Activated naive CD4-positive, alpha-beta T cell treated with anti-CD3 and anti-CD28 coated beads for 36 hours (primary cell): ENCODE measurements around the gene GNB1. TPM values are rescaled to one million over a fixed set of nuclear protein-coding genes. Genes with fewer than 3 reads are reported as not detected.
A peak's percentile ranks its signal among the peaks of the same experiment; 100 is the strongest.
"Not testable (repeated sequence)": the region's sequence is repeated elsewhere in the genome, so short reads cannot be mapped to it uniquely, and the experiment has no call there.

Experiments
- CTCF ChIA-PET: fragments of 350-600 bp; sonication (Branson Sonifier 250); formaldehyde crosslinking; loops from one replicate; lab custom pipeline; 2021; ENCODE audit warnings: antibody characterized with exemption; lab: Charles Lee
- DNase-seq: peaks from one replicate; pipeline ENCODE4 v3.0.0-alpha.2; 2020
- H3K27ac Mint-ChIP-seq: one replicate; pipeline ENCODE4 v1.8.0; 2021; ENCODE audit warnings: mild to moderate bottlenecking, mixed read lengths
- H3K27me3 Mint-ChIP-seq: one replicate; pipeline ENCODE4 v1.8.0; 2021; ENCODE audit warnings: low read depth, mixed read lengths
- H3K36me3 Mint-ChIP-seq: one replicate; pipeline ENCODE4 v1.8.0; 2021; ENCODE audit warnings: low read depth, mixed read lengths
- H3K4me1 Mint-ChIP-seq: one replicate; pipeline ENCODE4 v1.8.0; 2021; ENCODE audit warnings: low read depth, mixed read lengths
- H3K4me3 Mint-ChIP-seq: one replicate; pipeline ENCODE4 v1.8.0; 2021; ENCODE audit warnings: mild to moderate bottlenecking, moderate library complexity, mixed read lengths
- H3K9me3 Mint-ChIP-seq: one replicate; pipeline ENCODE4 v1.8.0; 2021; ENCODE audit warnings: mixed read lengths
- intact Hi-C: fragments of 100-400 bp; cut with micrococcal nuclease; formaldehyde crosslinking; loops from one replicate; pipeline ENCODE4 v1.15.1; 2023
- total RNA-seq, 2 experiments: library from RNA; stranded (reverse); gene quantifications; one replicate each; pipeline ENCODE4 v1.2.3, GENCODE V29; 2021

Gene GNB1
- total RNA-seq, 2 experiments from 2014 or later = 326 to 351 TPM

DNA sequence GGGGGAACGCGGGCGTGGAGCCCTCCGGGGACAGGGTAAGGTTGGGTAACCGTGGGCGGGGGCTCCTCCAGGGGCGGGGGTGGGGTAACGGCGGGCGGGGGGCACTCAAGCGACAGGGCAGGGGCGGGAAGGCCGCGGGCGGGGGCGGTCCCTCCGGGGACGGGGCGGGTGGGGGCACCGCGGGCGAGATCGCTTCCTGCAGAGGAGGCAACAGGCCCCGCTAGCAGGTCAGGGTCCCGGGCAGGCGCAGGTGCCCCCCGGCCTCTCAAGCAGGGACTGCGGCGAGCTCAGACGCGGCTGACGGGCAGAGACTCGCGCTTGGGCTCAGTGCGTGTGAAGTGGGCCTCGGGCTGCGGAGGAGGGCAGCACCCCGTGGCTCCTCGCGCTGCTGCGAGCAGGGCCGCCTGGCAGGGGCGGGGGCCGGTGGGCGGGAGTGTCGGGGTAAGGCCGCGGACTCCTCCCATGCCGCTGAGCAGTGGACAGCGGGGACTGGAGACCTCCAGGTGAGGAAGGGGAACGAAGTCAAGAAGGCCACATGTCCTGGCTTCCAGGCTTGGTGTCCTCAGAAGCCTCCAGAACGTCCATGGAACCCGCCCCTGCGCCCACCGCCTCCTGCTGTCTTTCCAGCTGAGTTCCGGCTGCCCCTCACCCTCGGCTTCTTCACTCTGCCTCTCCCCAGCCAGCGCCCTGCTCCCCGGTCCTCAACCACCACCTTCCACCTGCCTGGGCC is 627 bp upstream of the GNB1 start:
- Mint-ChIP-seq H3K4me3 (peak overlapping the region; percentile 74), H3K36me3 (peaks cover 5% of the 10 kb centered on the region), H3K4me1 (peaks cover 50% of the 10 kb centered on the region), H3K27me3 (peaks cover 5% of the 10 kb centered on the region), H3K27ac (peak overlapping the region; percentile 86), H3K9me3 (no peaks in the 10 kb centered on the region)
- CTCF ChIA-PET = no interaction called here
- intact Hi-C loops = loop anchor here (1.0 to 5.0 kb wide), 4 partner anchors 18 to 379 kb away; partner anchors contain the start of genes ATAD3A and NADK
- DNase-seq = peak; percentile 62

DNA sequence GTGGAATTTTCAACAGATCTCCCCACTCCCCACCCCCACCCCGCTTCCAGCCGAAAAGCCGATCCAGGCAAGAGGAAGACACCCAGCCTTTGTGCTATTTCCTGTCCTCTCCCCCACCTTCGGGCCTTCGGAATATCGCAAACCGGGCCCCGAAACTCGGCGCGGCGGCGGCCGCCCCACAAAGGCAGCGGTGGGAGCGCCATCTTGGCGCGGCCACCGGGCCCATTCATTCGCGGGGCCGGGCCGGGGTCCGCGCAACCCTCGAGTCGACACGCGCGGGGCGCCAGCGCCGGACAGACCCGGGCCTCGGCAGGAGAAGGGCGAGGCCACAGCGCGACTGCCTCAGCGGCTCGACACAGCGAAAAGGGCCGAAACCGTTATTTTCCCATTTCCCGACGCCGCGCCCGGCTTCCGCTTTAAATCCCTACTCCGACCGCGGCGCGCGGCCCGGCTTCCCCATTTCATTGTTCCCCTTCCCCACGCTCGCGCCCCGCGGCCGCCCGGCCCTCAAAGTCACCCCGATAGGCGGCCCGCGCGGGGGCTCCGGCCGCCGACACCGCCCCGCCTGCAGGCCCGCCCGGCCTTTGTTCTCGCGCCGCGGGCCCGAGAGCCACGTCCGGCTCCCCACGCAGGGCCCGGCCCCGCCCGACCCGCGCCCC is 911 bp downstream of the GNB1 start:
- H3K36me3 Mint-ChIP-seq = peaks cover 5% of the 10 kb centered on the region
- peaks cover 54% of the 10 kb centered on the region for H3K4me1 Mint-ChIP-seq
- intact Hi-C loops = loop anchor here (5.0 kb wide), 3 partner anchors 48 to 378 kb away; partner anchors contain the start of gene ATAD3A
- H3K4me3 Mint-ChIP-seq = peak overlapping the region; percentile 81
- H3K27ac Mint-ChIP-seq = peak overlapping the region; percentile 81
- CTCF ChIA-PET = no interaction called here
- DNase-seq = peak; percentile 44
- no peaks in the 10 kb centered on the region for H3K27me3 Mint-ChIP-seq
- no peaks in the 10 kb centered on the region for H3K9me3 Mint-ChIP-seq

GRCh38 chr1:1889090-1889750 is 1.7 kb downstream of the GNB1 start:
- CTCF ChIA-PET = interaction anchor here (1.3 kb wide), 1 partner anchor 17 kb away, joined by 4 read pairs; no protein-coding TSS in a partner anchor
- intact Hi-C loops = loop anchor here (5.0 kb wide), 1 partner anchor 47 kb away; no protein-coding TSS in a partner anchor
- H3K4me3 Mint-ChIP-seq = peak overlapping the region; percentile 81
- no peaks in the 10 kb centered on the region for H3K9me3 Mint-ChIP-seq
- H3K27me3 Mint-ChIP-seq = no peaks in the 10 kb centered on the region
- H3K27ac Mint-ChIP-seq = peak overlapping the region; percentile 81
- H3K4me1 Mint-ChIP-seq = peaks cover 49% of the 10 kb centered on the region
- no peak for DNase-seq
- peaks cover 5% of the 10 kb centered on the region for H3K36me3 Mint-ChIP-seq

DNA sequence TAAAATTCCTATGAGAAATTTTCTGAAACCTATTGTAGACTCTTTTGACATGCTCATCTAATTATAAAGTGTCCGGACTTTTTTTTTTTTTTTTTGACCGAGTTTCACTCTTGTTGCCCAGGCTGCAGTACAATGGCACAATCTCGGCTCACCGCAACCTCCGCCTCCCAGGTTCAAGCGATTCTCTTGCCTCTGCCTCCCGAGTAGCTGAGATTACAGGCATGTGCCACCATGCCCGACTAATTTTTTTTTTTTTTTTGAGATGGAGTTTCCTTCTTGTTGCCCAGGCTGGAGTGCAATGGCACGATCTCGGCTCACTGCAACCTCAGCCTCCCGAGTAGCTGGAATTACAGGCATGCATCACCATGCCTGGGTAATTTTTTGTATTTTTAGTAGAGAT is 7.0 kb downstream of the GNB1 start:
- intact Hi-C loops, H3K4me3 Mint-ChIP-seq, H3K27me3 Mint-ChIP-seq, H3K9me3 Mint-ChIP-seq, H3K36me3 Mint-ChIP-seq, DNase-seq, H3K27ac Mint-ChIP-seq: not testable (repeated sequence)
- peaks cover 66% of the 10 kb centered on the region for H3K4me1 Mint-ChIP-seq
- CTCF ChIA-PET = interaction anchor here (0.9 to 1.2 kb wide), 2 partner anchors 15 to 31 kb away, joined by 3 to 5 read pairs; no protein-coding TSS in a partner anchor

DNA sequence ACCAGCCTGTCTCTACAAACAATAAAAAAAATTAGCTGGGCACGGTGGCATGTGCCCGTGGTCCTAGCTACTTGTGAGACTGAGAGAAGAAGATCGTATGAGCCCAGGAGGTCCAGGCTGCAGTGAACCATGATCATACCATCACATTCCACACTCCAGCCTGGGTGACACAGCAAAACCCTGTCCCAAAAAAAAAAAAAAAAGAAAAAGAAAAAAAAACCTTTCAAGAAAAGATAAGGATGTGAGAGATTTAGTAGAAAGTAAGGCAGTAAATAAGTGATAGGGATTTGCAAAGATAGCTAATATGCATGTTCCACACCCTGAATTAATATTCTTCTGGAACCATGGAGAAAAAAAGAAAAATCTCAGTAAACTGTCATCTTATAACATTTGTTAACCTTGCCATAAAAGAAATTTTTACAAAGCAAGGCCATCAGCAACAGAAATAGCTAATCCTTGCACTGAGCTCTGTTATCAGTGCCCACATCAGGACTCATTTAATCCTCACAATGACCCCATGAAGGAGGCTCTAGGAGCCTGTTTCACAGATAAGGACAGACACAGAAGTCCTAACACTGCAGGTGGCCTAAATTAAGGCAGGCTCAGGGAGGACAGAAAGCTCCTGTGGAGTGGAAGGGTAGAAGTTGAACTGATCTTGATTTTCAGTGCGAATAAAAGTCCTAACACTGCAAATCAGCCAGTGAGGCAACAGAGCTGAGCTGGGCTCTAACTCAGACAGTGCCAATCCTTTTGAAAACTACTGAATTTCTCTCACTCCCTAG is 7.6 kb downstream of the GNB1 start:
- peaks cover 13% of the 10 kb centered on the region for H3K36me3 Mint-ChIP-seq
- no peak for DNase-seq
- intact Hi-C loops = no loop called here
- no peaks in the 10 kb centered on the region for H3K27me3 Mint-ChIP-seq
- H3K9me3 Mint-ChIP-seq = no peaks in the 10 kb centered on the region
- H3K27ac Mint-ChIP-seq = peak overlapping the region; percentile 60
- CTCF ChIA-PET = interaction anchor here (0.9 to 1.1 kb wide), 3 partner anchors 16 to 60 kb away, joined by 3 read pairs; no protein-coding TSS in a partner anchor
- peaks cover 66% of the 10 kb centered on the region for H3K4me1 Mint-ChIP-seq
- H3K4me3 Mint-ChIP-seq = no peak overlapping the region

DNA sequence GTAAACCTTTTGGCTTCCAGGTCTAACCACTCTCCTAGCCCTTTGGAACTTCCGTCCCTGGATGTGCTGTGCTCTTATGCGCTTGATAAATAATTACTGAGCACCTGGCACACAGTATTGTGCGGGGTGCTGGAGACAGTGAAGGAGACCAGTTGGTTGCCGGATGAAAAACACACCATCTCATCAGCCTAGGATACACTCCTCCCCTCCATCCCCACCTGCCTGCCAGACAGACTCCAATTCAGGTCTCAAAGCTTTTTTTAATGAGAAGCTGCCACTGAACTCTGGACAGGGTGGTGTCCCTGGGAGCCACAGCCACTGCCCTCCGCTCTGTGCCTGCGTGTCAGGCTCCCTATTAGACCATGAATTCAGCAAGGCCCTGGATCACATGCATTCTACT is 9.2 kb downstream of the GNB1 start:
- H3K27ac Mint-ChIP-seq = no peak overlapping the region
- H3K27me3 Mint-ChIP-seq = no peaks in the 10 kb centered on the region
- intact Hi-C loops = no loop called here
- CTCF ChIA-PET = interaction anchor here (1.2 kb wide), 1 partner anchor 10 kb away, joined by 3 read pairs; no protein-coding TSS in a partner anchor
- no peak overlapping the region for H3K4me3 Mint-ChIP-seq
- peaks cover 62% of the 10 kb centered on the region for H3K4me1 Mint-ChIP-seq
- H3K9me3 Mint-ChIP-seq = no peaks in the 10 kb centered on the region
- DNase-seq = no peak
- peaks cover 10% of the 10 kb centered on the region for H3K36me3 Mint-ChIP-seq

DNA sequence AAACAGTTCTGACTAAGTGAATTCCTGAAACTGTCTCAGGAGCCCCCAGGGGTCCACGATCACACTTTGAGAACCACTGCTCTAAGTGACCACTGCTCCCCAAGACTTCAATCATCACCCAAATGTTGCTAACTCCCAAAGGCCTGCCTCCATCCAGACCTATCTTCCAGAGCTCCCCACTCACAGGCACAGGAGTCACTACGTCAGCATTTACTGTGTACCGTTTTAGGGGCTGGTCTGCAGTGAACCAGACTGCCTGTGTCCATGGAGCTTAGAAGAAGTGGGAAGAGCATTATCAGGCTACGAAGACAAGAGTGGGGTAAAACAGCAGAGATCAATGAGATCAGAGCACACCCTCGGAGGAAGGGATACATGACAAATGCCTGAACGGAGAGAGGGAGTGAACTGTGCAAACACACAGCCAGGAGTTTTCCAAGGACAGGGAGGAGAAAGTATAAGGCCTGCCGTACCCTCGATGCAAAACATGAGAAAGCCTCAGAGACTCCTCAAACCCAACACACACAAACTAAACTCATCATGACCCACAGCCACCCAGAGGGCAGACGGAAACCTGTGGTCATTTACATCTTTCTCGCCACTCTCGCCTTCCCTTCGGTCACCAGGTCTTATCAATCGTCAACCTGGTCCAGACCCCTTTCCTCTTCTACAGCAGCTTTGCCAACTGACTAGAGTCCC is 10.1 kb downstream of the GNB1 start:
- Mint-ChIP-seq H3K4me1 (peaks cover 66% of the 10 kb centered on the region), H3K9me3 (no peaks in the 10 kb centered on the region), H3K36me3 (peaks cover 12% of the 10 kb centered on the region), H3K27me3 (no peaks in the 10 kb centered on the region), H3K4me3 (no peak overlapping the region), H3K27ac (no peak overlapping the region)
- DNase-seq = no peak
- CTCF ChIA-PET = no interaction called here
- intact Hi-C loops = no loop called here

GRCh38 chr1:1879942-1880341 is 10.9 kb downstream of the GNB1 start:
- Mint-ChIP-seq H3K36me3 (peaks cover 18% of the 10 kb centered on the region), H3K9me3 (no peaks in the 10 kb centered on the region), H3K27ac (no peak overlapping the region), H3K27me3 (no peaks in the 10 kb centered on the region), H3K4me1 (peaks cover 73% of the 10 kb centered on the region), H3K4me3 (no peak overlapping the region)
- no peak for DNase-seq
- intact Hi-C loops = no loop called here
- CTCF ChIA-PET = interaction anchor here (0.8 kb wide), 1 partner anchor 11 kb away, joined by 3 read pairs; no protein-coding TSS in a partner anchor

DNA sequence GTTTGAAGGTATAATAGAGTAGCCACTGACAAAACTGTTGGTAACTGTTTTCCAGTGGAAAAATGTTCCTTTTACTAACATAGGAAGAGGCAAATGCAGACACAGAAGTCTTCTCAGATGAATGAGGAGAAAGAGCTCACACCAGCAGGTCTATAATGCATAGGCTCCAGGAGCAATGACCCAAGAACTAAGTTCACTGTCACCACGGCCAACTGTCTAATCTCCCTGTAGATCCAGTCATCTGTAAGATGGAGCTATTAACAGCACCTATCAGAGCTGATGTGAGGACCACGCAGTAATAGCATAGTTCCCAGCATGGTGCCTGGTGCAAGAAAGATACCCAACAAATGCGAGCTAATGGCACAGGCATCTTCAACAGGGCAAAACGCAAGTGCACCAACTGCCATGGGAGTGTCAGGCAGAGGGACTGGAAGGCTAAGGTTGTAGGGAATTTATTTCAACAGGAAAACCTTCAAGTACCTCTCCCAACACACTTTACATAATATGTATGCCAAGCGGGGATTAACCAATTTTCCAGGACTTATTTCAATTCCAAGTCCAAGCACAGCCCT is 12.9 kb downstream of the GNB1 start:
- peaks cover 26% of the 10 kb centered on the region for H3K36me3 Mint-ChIP-seq
- H3K27ac Mint-ChIP-seq = peak overlapping the region; percentile 27
- no peaks in the 10 kb centered on the region for H3K9me3 Mint-ChIP-seq
- intact Hi-C loops = no loop called here
- no peak for DNase-seq
- CTCF ChIA-PET = no interaction called here
- H3K27me3 Mint-ChIP-seq = no peaks in the 10 kb centered on the region
- peaks cover 73% of the 10 kb centered on the region for H3K4me1 Mint-ChIP-seq
- no peak overlapping the region for H3K4me3 Mint-ChIP-seq

DNA sequence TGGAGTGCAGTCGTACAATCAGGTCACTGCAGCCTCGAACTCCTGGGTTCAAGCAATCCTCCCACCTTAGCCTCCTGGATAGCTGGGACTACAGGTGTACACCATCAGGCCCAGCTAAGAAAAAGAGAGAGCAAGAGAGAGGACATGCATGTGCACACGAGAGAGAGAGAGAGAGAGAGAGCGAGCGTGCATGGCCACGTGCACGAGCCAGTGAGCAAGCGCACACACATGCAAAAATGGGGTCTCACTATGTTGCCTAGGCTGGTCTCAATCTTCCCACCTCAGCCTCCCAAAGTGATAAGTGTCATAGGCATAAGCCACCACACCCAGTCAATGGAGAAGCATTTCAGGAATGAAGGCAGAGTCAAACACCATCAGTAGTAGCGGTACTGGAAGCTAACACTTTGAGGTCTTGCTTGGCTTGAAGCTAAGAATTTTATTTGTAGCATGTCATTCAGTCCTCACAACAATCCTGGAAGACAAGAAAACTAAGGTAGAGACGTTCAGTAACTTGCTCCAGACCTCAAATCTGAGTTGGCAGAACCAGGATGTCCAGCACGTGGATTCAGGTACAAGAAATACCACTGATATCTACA is 14.5 kb downstream of the GNB1 start:
- Mint-ChIP-seq H3K4me1 (peaks cover 79% of the 10 kb centered on the region), H3K27ac (peak overlapping the region; percentile 32), H3K27me3 (no peaks in the 10 kb centered on the region), H3K4me3 (no peak overlapping the region), H3K36me3 (peaks cover 36% of the 10 kb centered on the region), H3K9me3 (no peaks in the 10 kb centered on the region)
- DNase-seq = no peak
- intact Hi-C loops = no loop called here
- CTCF ChIA-PET = interaction anchor here (0.7 kb wide), 1 partner anchor 29 kb away, joined by 4 read pairs; no protein-coding TSS in a partner anchor
